Neural cell (in vitro differentiated cells): ENCODE results near the gene SYCE1L. TPM values are rescaled to one million over a fixed set of nuclear protein-coding genes. Genes with fewer than 3 reads are reported as not detected.

Source experiments
- H2AFZ ChIP-seq: fragments of 200-600, 300-800 bp; sonication (generic), shearing (Covaris generic); 2 replicates; pipeline ENCODE4 v1.6.0; 2014; ENCODE audit warnings: low read depth, mild to moderate bottlenecking, antibody characterized with exemption, low read length, moderate library complexity
- H3F3A ChIP-seq: fragments of 200-600 bp; shearing (Covaris generic); 2 replicates; pipeline ENCODE4 v1.6.1; 2016; ENCODE audit warnings: mild to moderate bottlenecking, moderate library complexity, mixed read lengths, antibody characterized with exemption, low read length; ENCODE audit not compliant: insufficient read depth, poor library complexity, severe bottlenecking
- H3K27ac ChIP-seq: fragments of 200-600, 300-800 bp; sonication (generic), shearing (Covaris generic); 2 replicates; pipeline ENCODE4 v1.5.1; 2014; ENCODE audit warnings: mild to moderate bottlenecking, low read length, moderate library complexity
- H3K27me3 ChIP-seq: fragments of 300-800, 200-600 bp; sonication (generic), shearing (Covaris generic); 2 replicates; pipeline ENCODE4 v1.6.0; 2014; ENCODE audit warnings: mild to moderate bottlenecking, low read depth, low read length, moderate library complexity; ENCODE audit not compliant: insufficient read depth
- H3K36me3 ChIP-seq: fragments of 300-800, 200-600 bp; sonication (generic), shearing (Covaris generic); 2 replicates; pipeline ENCODE4 v1.5.1; 2014; ENCODE audit warnings: mild to moderate bottlenecking, antibody characterized with exemption, low read length, moderate library complexity; ENCODE audit not compliant: insufficient read depth
- H3K4me2 ChIP-seq: fragments of 300-800, 200-600 bp; sonication (generic), shearing (Covaris generic); 2 replicates; pipeline ENCODE4 v1.6.0; 2014; ENCODE audit warnings: mild to moderate bottlenecking, low read length
- H3K4me3 ChIP-seq: fragments of 300-800, 200-600 bp; sonication (generic), shearing (Covaris generic); 2 replicates; pipeline ENCODE4 v1.5.1; 2014; ENCODE audit warnings: mild to moderate bottlenecking, low read length, moderate library complexity
- H3K79me2 ChIP-seq: fragments of 200-600 bp; shearing (Covaris generic); replicated peaks from 2 replicates; pipeline ENCODE4 v1.6.0; 2014; ENCODE audit warnings: mild to moderate bottlenecking, low read length, moderate library complexity; ENCODE audit not compliant: insufficient read depth
- H3K9ac ChIP-seq: fragments of 300-800, 200-600 bp; sonication (generic), shearing (Covaris generic); 2 replicates; pipeline ENCODE4 v1.6.1; 2016; ENCODE audit warnings: mild to moderate bottlenecking, low read length, mixed read lengths
- H3K9me2 ChIP-seq: fragments of 200-600 bp; shearing (Covaris generic); 2 replicates; pipeline ENCODE4 v1.6.1; 2016; ENCODE audit warnings: mild to moderate bottlenecking, low read length, mixed read lengths; ENCODE audit not compliant: insufficient read depth
- H3K9me3 ChIP-seq: fragments of 200-600, 300-800 bp; sonication (generic), shearing (Covaris generic); 2 replicates; pipeline ENCODE4 v1.6.1; 2016; ENCODE audit warnings: mild to moderate bottlenecking, mixed run types, low read length, moderate library complexity, mixed read lengths
- H4K20me1 ChIP-seq: fragments of 200-600 bp; shearing (Covaris generic); 2 replicates; pipeline ENCODE4 v1.6.1; 2016; ENCODE audit warnings: mild to moderate bottlenecking, mixed run types; ENCODE audit not compliant: insufficient read depth
- CTCF ChIP-seq: fragments of 450-650 bp; IDR thresholded peaks from 2 replicates; pipeline ENCODE4 v1.5.1; 2014; ENCODE audit warnings: antibody characterized with exemption, mild to moderate bottlenecking, moderate library complexity; ENCODE audit not compliant: poor library complexity, severe bottlenecking
- EP300 ChIP-seq: fragments of 450-650 bp; conservative IDR thresholded peaks from 2 replicates; pipeline ENCODE4 v1.6.1; 2014; ENCODE audit warnings: antibody characterized with exemption, mild to moderate bottlenecking, moderate library complexity; ENCODE audit not compliant: poor library complexity, severe bottlenecking
- EZH2 ChIP-seq: fragments of 200-600, 300-800 bp; shearing (Covaris generic), sonication (generic); IDR thresholded peaks from 2 replicates; pipeline ENCODE4 v1.6.1; 2014; ENCODE audit warnings: antibody characterized with exemption, low read length, borderline replicate concordance, mild to moderate bottlenecking; ENCODE audit not compliant: insufficient read depth, poor library complexity, severe bottlenecking
- MXI1 ChIP-seq: fragments of 450-650 bp; conservative IDR thresholded peaks from 2 replicates; pipeline ENCODE4 v1.6.1; 2014; ENCODE audit warnings: antibody characterized with exemption, mild to moderate bottlenecking; ENCODE audit not compliant: poor library complexity, severe bottlenecking
- POLR2AphosphoS5 ChIP-seq: IDR thresholded peaks from 2 replicates; pipeline ENCODE4 v1.6.1; 2012
- RAD21 ChIP-seq: fragments of 450-650 bp; conservative IDR thresholded peaks from 2 replicates; pipeline ENCODE4 v1.6.1; 2014; ENCODE audit warnings: antibody characterized with exemption, mild to moderate bottlenecking, moderate library complexity
- REST ChIP-seq: IDR thresholded peaks from 2 replicates; pipeline ENCODE4 v1.6.1; 2012; ENCODE audit warnings: borderline replicate concordance
- SMC3 ChIP-seq: fragments of 450-650 bp; conservative IDR thresholded peaks from 2 replicates; pipeline ENCODE4 v1.6.1; 2014; ENCODE audit warnings: antibody characterized with exemption, mild to moderate bottlenecking, moderate library complexity; ENCODE audit not compliant: poor library complexity
- TAF1 ChIP-seq: IDR thresholded peaks from 2 replicates; pipeline ENCODE4 v1.6.1; 2012; ENCODE audit warnings: low read depth
- polyA plus RNA-seq: library from polyadenylated mRNA; depleted of rRNA; stranded (reverse); fragments of >200 nt; gene quantifications from 2 replicates; pipeline ENCODE4 v1.2.3, GENCODE V29; 2014

Gene SYCE1L
- polyA plus RNA-seq, 1 donor from 2014 or later, result 1.7 TPM

GRCh38 chr16:77190478-77191258 is 8.5 kb upstream of the SYCE1L start, which contains the start of gene MON1B:
TSS of gene MON1B (plus strand) at chr16:77191190. CDS start at chr16:77191486, 296 bp downstream.
- H2AFZ ChIP-seq, result peak within 1 kb of the TSS; percentile 96
- peaks cover 20% of the 10 kb centered on the region for H3K79me2 ChIP-seq
- H3K27ac ChIP-seq, result peak within 1 kb of the TSS; percentile 94
- H3K9me3 ChIP-seq, result no peaks in the 10 kb centered on the region
- no peaks in the 10 kb centered on the region for H3K27me3 ChIP-seq
- peak within 1 kb of the TSS; percentile 77 for H3K4me2 ChIP-seq
- H4K20me1 ChIP-seq, result no peaks in the 10 kb centered on the region
- H3K9me2 ChIP-seq, result no peaks in the 10 kb centered on the region
- H3K9ac ChIP-seq, result peak within 1 kb of the TSS; percentile 85
- no peaks in the 10 kb centered on the region for H3F3A ChIP-seq
- H3K4me3 ChIP-seq, result peak within 1 kb of the TSS; percentile 96
- H3K36me3 ChIP-seq, result no peaks in the 10 kb centered on the region
- TF ChIP-seq SMC3 (no peak), MXI1 (peak; percentile 51), POLR2AphosphoS5 (peak; percentile 79), CTCF (no peak), REST (peak; percentile 84), EP300 (peak; percentile 45), TAF1 (peak; percentile 64), EZH2 (no peak), RAD21 (no peak)

- Histone ChIP-seq H4K20me1 (no peaks in the 10 kb centered on the region), H3K27ac (peak overlapping the region; percentile 94), H3K36me3 (no peaks in the 10 kb centered on the region), H3K9me2 (no peaks in the 10 kb centered on the region), H3K79me2 (peaks cover 20% of the 10 kb centered on the region), H3K9me3 (no peaks in the 10 kb centered on the region), H2AFZ (peak overlapping the region; percentile 84), H3K9ac (peak overlapping the region; percentile 85), H3K4me3 (peak overlapping the region; percentile 96), H3K27me3 (no peaks in the 10 kb centered on the region), H3F3A (no peaks in the 10 kb centered on the region), H3K4me2 (peak overlapping the region; percentile 77)
- no peak for TF ChIP-seq REST
- peak; percentile 58 for TF ChIP-seq MXI1
Observed at GRCh38 chr16:77191259-77191969, 7.8 kb upstream of the SYCE1L start.
